Breast epithelium (tissue), 4 donors: Measurements from ENCODE around the gene HDHD3. TPM values are rescaled to one million over a fixed set of nuclear protein-coding genes. Genes with fewer than 3 reads are reported as not detected.

ENCODE experiments used
- DNase-seq, 2 donors: peaks; one replicate each; pipeline ENCODE4 v3.0.0-alpha.2; 2019; ENCODE audit warnings: low spot score in 2 of 2
- H3K27ac ChIP-seq, 2 donors: fragments of 200-600 bp; sonication (generic) in 1 of 2; one replicate each; pipeline ENCODE4 v1.5.1; 2016 to 2019; ENCODE audit warnings: mild to moderate bottlenecking in 1 of 2
- H3K27me3 ChIP-seq, 2 donors: fragments of 200-600 bp; sonication (generic) in 1 of 2; one replicate each; pipeline versions ENCODE4 v1.5.1 to v1.6.0; 2017 to 2019; ENCODE audit warnings: control low read depth in 1 of 2, mild to moderate bottlenecking in 1 of 2
- H3K36me3 ChIP-seq: fragments of 200-600 bp; one replicate; pipeline ENCODE4 v1.5.1; 2019
- H3K4me1 ChIP-seq, 2 donors: fragments of 200-600 bp; sonication (generic); one replicate each; pipeline ENCODE4 v1.5.1; 2016 to 2019; ENCODE audit warnings: control low read depth in 1 of 2
- H3K4me3 ChIP-seq, 3 donors: fragments of 200-600 bp; sonication (generic); 1 replicate in 2 of 3; 2 replicates in 1 of 3; pipeline ENCODE4 v1.5.1; 2016 to 2019; ENCODE audit warnings: mild to moderate bottlenecking in 3 of 3, moderate library complexity in 2 of 3
- H3K9me3 ChIP-seq, 2 donors: fragments of 200-600 bp; sonication (generic) in 1 of 2; one replicate each; pipeline ENCODE4 v1.5.1; 2016 to 2019; ENCODE audit warnings: control low read depth in 1 of 2
- POLR2A ChIP-seq: fragments of 450-650 bp; IDR thresholded peaks from one replicate; pipeline ENCODE4 v1.6.1; 2016; ENCODE audit warnings: antibody characterized with exemption, mild to moderate bottlenecking, moderate library complexity
- POLR2AphosphoS5 ChIP-seq, 3 donors: sonication (generic); formaldehyde crosslinking; IDR thresholded peaks; one replicate each; pipeline ENCODE4 v1.6.1; 2017; ENCODE audit warnings: antibody characterized with exemption in 3 of 3
- intact Hi-C: fragments of 100-400 bp; cut with DNase I; formaldehyde crosslinking; loops from one replicate; pipeline ENCODE4 v1.15.1; 2023; ENCODE audit warnings: low total_unique reads
- total RNA-seq, 3 donors: library from RNA; depleted of rRNA; stranded (reverse); fragments of >200 nt; gene quantifications; one replicate each; pipeline ENCODE4 v1.1.0, GENCODE V29; 2016
- TF ChIP-seq, protein P1 (sequence below), 3 donors: fragments of 450-650 bp; IDR thresholded peaks; one replicate each; pipeline ENCODE4 v1.5.1; 2016 to 2017; ENCODE audit warnings: antibody characterized with exemption in 3 of 3, mild to moderate bottlenecking in 3 of 3, moderate library complexity in 3 of 3

HDHD3 gene, protein sequence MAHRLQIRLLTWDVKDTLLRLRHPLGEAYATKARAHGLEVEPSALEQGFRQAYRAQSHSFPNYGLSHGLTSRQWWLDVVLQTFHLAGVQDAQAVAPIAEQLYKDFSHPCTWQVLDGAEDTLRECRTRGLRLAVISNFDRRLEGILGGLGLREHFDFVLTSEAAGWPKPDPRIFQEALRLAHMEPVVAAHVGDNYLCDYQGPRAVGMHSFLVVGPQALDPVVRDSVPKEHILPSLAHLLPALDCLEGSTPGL
- total RNA-seq = 10 to 100 TPM; 24.5 to 66.9 (median 54.1) TPM

DNA sequence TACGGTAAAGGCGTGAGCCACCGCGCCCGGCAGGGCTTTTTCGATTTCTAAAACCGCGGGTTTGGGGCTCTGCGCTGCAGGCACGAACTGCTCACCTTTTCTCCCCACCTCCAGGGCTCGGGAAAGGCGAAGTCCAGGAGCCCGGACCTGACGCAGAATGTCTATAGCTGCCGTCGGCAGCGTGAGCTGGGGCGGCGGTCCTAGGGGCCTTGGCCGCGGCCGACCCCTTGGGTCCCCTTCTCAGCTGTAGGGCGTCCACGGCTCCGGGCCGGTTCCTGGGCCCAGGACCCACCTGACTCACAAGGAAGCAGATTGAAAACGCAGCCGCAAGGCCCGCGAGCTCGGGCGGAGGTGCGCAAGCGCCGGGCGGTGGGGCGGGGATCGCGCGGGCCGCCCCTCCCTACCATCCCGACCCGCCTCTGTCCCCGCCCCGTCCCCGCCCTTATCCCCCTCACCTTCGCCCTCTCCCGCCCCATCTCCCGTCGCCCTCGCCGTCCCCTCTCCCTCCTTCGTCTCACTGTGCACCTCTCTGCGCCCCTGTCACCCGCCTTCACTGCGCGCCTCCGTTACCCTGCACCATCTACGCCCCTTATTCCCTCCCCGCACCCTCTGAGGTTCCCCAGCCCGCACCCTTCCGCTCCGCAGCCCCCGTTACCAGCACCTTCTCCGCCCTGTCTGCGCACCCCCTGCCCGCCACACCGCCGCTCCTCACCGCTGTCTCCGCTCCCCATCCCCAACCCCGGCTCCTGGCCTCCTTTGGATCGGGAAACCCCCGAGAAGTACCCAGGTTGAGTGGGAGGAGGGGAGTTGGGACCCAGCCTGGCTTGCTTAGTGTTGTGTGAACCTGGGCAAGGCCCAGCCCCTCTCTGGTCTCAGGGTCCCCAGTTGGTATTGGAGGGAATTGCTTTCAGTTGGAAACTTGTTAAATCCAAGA lies at the start of gene HDHD3:
TSS of gene HDHD3 (minus strand) at position 353 of the 934 bp plus-strand sequence. CDS start 2,632 bp downstream, outside the sequence.
- H3K4me3 ChIP-seq = peak within 1 kb of the TSS; percentile 75 to 96 (median 83)
- H3K27me3 ChIP-seq = no peaks in the 10 kb centered on the region
- no peaks in the 10 kb centered on the region for H3K9me3 ChIP-seq
- intact Hi-C loops = no loop called here
- DNase-seq = peak; percentile 72 to 90
- TF ChIP-seq POLR2A (peak; percentile 89), POLR2AphosphoS5 (IDR thresholded peaks at IDR 0.05) (peak; percentile 46 to 92 (median 85))
- TF ChIP-seq, protein P1, sequence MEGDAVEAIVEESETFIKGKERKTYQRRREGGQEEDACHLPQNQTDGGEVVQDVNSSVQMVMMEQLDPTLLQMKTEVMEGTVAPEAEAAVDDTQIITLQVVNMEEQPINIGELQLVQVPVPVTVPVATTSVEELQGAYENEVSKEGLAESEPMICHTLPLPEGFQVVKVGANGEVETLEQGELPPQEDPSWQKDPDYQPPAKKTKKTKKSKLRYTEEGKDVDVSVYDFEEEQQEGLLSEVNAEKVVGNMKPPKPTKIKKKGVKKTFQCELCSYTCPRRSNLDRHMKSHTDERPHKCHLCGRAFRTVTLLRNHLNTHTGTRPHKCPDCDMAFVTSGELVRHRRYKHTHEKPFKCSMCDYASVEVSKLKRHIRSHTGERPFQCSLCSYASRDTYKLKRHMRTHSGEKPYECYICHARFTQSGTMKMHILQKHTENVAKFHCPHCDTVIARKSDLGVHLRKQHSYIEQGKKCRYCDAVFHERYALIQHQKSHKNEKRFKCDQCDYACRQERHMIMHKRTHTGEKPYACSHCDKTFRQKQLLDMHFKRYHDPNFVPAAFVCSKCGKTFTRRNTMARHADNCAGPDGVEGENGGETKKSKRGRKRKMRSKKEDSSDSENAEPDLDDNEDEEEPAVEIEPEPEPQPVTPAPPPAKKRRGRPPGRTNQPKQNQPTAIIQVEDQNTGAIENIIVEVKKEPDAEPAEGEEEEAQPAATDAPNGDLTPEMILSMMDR (IDR thresholded peaks at IDR 0.05) = peak in 1 of 3 donors; percentile 15
- peaks cover 0 to 2% of the 10 kb centered on the region in 2 donors for H3K4me1 ChIP-seq
- H3K36me3 ChIP-seq = peaks cover 7% of the 10 kb centered on the region
- peak within 1 kb of the TSS; percentile 90 to 95 for H3K27ac ChIP-seq

DNA sequence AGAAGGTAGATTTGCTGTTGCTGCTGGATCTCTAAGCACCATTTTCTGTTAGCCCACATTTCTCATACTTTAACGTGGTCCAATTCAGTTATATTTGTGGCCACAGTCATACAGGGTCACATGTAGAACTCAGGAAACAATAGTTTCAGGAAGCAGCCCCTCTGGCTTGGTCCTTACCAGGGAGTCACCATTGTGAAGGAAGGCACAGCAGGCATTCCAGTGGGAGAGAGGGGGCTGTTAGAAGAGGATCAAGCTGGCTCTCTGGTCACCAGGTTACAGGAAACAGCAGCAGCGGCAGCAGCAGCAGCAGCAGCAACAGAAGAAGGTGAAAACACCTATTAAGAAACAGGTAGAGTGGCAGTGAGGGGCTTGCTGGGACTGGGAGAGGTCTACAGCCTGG lies 48.3 kb upstream of the HDHD3 start:
- H3K4me1 ChIP-seq = no peaks in the 10 kb centered on the region
- no peak overlapping the region for H3K27ac ChIP-seq
- TF ChIP-seq POLR2AphosphoS5 (IDR thresholded peaks at IDR 0.05) = no peak
- TF ChIP-seq POLR2A = no peak
- TF ChIP-seq, protein P1 (IDR thresholded peaks at IDR 0.05) = no peak
- no peaks in the 10 kb centered on the region for H3K9me3 ChIP-seq
- no peak for DNase-seq
- no peak overlapping the region for H3K4me3 ChIP-seq
- H3K36me3 ChIP-seq = no peaks in the 10 kb centered on the region
- intact Hi-C loops = no loop called here
- no peaks in the 10 kb centered on the region for H3K27me3 ChIP-seq

DNA sequence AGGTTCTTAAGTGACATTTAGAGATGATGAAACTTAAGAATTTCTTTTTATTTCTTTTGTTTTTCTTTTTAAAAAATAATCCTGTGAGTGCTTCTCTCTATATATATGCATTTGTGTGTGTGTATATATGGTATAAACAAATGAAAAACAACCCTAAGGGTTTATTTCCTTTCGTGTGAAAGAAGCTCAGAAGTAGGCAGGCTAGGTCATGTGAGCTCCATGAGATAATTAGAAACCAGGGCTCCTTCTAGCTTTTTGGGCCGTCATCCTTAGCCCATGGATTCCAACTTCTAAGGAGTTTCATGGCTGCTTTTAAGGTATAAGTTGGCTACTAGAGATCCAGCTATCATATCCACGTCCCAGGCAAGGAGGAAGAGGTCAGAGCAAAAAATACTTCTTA lies 44.9 kb upstream of the HDHD3 start:
- TF ChIP-seq POLR2AphosphoS5 (IDR thresholded peaks at IDR 0.05) (no peak), POLR2A (no peak)
- TF ChIP-seq, protein P1 (IDR thresholded peaks at IDR 0.05) = no peak
- H3K36me3 ChIP-seq = no peaks in the 10 kb centered on the region
- H3K4me1 ChIP-seq = no peaks in the 10 kb centered on the region
- no peak overlapping the region for H3K27ac ChIP-seq
- intact Hi-C loops = no loop called here
- no peaks in the 10 kb centered on the region for H3K9me3 ChIP-seq
- no peak for DNase-seq
- H3K27me3 ChIP-seq = no peaks in the 10 kb centered on the region
- H3K4me3 ChIP-seq = no peak overlapping the region

DNA sequence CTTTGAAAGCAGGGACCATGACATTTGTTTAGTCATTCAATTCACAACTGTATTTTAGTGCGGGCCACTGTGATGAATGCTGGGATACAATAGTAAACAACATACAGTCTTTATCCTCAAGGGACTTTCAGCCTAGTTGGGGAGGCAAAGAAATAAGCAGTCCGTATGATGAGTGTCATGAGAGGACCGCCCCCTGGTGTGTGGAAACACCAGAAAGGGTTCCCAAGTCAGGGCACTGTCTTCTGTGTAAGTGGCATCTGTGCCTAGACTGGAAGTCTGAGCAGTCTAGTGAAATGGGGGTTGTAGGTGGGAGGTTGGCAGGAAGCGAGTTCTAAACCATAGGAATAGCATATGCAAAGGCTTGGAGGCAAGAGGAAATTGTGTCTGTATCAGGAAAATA lies 40.6 kb upstream of the HDHD3 start:
- Histone ChIP-seq H3K27ac (no peak overlapping the region), H3K9me3 (no peaks in the 10 kb centered on the region), H3K36me3 (no peaks in the 10 kb centered on the region), H3K27me3 (no peaks in the 10 kb centered on the region), H3K4me1 (no peaks in the 10 kb centered on the region), H3K4me3 (no peak overlapping the region)
- TF ChIP-seq POLR2AphosphoS5 (IDR thresholded peaks at IDR 0.05) = no peak
- TF ChIP-seq, protein P1 (IDR thresholded peaks at IDR 0.05) = no peak
- TF ChIP-seq POLR2A = no peak
- DNase-seq = no peak
- intact Hi-C loops = no loop called here
